Fibroblast of the aortic adventitia (primary cell): Measurements from ENCODE around the gene SPOP. TPM values are rescaled to one million over a fixed set of nuclear protein-coding genes. Genes with fewer than 3 reads are reported as not detected.
A peak's percentile ranks its signal among the peaks of the same experiment; 100 is the strongest.

Experiments used
- DNase-seq: peaks from one replicate; pipeline ENCODE4 v3.0.0-alpha.2; 2010; ENCODE audit warnings: low read depth
- H3K4me3 ChIP-seq: 2 replicates; pipeline ENCODE4 v1.5.1; 2011; ENCODE audit warnings: low read depth, mild to moderate bottlenecking, control low read depth, low read length, moderate library complexity
- total RNA-seq: library from RNA; depleted of rRNA; stranded (reverse); fragments of >200 nt; gene quantifications from 2 replicates; pipeline ENCODE4 v1.2.3, GENCODE V29; 2012; ENCODE audit warnings: low replicate concordance
- TF ChIP-seq, protein P1 (sequence below): IDR thresholded peaks from 2 replicates; pipeline ENCODE4 v1.5.1; 2011; ENCODE audit warnings: mild to moderate bottlenecking, low read length, control low read depth, inconsistent platforms; ENCODE audit not compliant: insufficient read depth

SPOP gene
- total RNA-seq, 1 donor = 46.1 TPM

DNA sequence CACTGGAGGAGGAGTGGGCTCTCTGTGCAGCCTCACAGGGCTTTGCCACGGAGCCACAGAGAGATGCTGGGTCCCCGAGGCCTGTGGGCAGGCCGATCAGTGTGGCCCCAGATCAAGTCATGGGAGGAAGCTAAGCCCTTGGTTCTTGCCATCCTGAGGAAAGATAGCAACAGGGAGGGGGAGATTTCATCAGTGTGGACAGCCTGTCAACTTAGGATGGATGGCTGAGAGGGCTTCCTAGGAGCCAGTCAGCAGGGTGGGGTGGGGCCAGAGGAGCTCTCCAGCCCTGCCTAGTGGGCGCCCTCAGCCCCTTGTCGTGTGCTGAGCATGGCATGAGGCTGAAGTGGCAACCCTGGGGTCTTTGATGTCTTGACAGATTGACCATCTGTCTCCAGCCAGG lies 98.4 kb downstream of the SPOP start:
- no peak for DNase-seq
- H3K4me3 ChIP-seq = no peak overlapping the region
- TF ChIP-seq, protein P1, sequence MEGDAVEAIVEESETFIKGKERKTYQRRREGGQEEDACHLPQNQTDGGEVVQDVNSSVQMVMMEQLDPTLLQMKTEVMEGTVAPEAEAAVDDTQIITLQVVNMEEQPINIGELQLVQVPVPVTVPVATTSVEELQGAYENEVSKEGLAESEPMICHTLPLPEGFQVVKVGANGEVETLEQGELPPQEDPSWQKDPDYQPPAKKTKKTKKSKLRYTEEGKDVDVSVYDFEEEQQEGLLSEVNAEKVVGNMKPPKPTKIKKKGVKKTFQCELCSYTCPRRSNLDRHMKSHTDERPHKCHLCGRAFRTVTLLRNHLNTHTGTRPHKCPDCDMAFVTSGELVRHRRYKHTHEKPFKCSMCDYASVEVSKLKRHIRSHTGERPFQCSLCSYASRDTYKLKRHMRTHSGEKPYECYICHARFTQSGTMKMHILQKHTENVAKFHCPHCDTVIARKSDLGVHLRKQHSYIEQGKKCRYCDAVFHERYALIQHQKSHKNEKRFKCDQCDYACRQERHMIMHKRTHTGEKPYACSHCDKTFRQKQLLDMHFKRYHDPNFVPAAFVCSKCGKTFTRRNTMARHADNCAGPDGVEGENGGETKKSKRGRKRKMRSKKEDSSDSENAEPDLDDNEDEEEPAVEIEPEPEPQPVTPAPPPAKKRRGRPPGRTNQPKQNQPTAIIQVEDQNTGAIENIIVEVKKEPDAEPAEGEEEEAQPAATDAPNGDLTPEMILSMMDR = no peak

DNA sequence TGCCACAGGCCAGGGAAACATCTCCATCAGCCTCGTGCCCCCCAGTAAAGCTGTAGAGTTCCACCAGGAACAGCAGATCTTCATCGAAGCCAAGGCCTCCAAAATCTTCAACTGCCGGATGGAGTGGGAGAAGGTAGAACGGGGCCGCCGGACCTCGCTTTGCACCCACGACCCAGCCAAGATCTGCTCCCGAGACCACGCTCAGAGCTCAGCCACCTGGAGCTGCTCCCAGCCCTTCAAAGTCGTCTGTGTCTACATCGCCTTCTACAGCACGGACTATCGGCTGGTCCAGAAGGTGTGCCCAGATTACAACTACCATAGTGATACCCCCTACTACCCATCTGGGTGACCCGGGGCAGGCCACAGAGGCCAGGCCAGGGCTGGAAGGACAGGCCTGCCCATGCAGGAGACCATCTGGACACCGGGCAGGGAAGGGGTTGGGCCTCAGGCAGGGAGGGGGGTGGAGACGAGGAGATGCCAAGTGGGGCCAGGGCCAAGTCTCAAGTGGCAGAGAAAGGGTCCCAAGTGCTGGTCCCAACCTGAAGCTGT lies 98.9 kb downstream of the SPOP start:
- H3K4me3 ChIP-seq = no peak overlapping the region
- TF ChIP-seq, protein P1 = no peak
- DNase-seq = no peak

DNA sequence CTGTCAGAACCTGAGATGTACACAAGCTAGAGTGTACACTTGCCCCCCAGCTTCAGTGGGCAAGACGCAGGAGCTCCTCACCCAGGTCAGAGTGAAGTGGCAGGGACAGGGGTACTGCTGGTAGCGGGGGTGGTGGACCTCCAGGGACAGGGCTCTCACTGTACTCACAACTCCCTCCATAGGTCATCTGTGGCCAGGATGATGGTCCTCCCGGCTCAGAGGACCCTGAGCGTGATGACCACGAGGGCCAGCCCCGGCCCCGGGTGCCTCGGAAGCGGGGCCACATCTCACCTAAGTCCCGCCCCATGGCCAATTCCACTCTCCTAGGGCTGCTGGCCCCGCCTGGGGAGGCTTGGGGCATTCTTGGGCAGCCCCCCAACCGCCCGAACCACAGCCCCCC lies 99.5 kb downstream of the SPOP start:
- TF ChIP-seq, protein P1 = no peak
- H3K4me3 ChIP-seq = no peak overlapping the region
- no peak for DNase-seq

DNA sequence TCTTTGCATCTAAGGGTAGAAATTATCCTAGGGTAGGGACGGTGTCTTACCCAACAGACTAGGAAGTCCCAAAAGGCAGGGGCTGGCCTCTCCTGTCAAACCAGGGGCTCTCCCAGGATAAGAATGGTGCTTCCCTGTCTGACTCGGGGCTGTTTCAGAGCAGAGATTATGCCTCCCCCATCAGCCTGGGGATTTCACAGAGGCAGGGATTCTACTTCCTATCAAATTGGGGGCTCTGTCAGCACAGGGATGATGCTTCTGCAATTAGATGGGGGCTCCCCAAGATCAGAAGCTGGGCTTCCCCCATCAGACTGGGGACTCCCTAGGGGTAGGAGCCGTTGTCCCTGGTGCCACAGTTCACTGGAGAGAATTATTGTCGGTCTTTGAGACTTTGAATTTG lies 99.9 kb downstream of the SPOP start:
- TF ChIP-seq, protein P1 = no peak
- H3K4me3 ChIP-seq = no peak overlapping the region
- no peak for DNase-seq

DNA sequence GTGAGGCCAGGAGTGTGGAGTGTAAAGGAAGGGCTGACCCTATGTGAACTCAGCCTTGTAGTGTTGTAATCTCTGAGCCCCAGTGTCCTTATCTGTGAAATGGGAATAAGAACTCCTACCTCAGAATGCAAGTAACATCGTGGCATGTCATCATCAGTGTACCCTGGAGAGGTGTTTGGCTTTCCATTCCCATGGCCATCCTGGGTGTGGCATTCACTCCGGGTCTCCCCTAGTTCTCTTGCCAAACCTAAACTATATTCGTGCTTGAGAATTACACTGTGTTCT lies 100.3 kb downstream of the SPOP start:
- DNase-seq = no peak
- TF ChIP-seq, protein P1 = no peak
- no peak overlapping the region for H3K4me3 ChIP-seq

DNA sequence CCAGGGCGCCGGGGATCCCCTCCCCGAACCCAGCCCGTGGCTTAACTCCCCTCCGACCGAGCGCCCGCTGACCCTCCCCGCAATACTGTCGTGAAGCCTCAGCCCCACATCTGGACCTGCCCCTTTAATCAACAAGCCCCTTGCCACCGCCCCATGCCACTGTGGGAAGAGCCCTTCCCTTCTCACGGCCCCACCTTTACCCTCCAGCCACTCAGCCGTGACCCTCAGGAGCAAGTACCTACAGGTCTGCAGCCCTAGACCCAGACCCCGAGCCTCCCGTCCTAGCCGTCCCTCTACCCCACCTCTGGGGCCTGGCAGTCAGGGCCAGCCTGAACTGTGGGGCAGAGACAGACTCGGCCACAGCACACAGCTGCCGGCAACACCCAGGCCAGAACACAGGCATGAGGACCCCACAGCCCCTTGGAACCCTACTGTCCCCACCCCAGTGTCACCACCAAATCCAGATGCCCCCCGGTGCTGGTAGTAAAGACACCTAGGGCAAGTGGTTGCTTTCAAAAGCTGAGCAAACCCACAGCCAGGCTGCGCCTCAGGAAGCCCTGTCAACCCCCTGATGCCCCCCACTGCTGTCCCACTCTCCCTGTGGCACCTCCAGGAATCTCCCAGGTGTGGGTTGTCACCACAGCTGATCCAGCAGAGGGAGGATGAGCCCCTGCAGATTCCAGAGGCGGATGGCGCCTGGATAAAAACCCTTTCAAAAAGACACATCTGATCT lies 100.8 kb downstream of the SPOP start:
- DNase-seq = no peak
- TF ChIP-seq, protein P1 = no peak
- peak overlapping the region; percentile 73 for H3K4me3 ChIP-seq
